ENCODE results near the gene ZNF521. TPM values are rescaled to one million over a fixed set of nuclear protein-coding genes. Genes with fewer than 3 reads are reported as not detected.

ZNF521 gene
- total RNA-seq, 1 experiment from 2014 or later: 20.3 TPM

DNA sequence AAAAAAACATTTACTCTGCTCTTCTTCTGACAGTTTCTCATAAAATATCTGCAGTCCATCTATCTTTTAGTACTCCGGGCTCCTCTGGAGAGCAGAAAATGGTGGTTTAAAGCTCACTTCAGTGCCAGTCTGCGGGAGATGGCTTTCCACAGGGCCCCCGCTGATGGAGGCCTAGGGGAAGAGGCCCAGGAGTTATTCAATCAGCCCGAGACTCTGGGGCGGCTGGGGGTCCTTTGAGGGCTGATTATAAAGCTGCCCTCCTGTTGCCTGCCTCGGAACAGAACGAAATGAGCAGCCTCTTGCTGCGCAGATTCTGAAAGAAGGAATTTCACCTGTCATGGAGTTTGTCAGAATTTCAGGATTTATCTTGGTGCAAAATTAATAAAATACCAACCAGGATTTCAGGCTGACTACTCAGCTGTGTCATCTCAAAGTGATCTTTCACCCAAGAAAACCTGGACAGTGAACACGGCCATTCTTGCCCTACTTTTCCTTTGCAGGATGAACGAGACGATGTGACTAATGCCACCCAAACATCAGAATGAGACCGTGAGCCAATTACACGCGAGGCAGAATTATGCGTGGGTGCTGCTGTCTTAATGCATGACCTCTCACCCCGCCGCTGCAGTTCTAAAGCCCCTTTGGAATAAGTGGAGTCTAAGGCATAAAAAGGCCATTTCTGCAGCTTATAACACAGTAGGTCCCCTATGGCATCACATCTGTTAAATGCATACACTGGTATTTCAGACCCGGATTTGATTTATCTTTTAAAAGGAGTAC, 273.8 kb downstream of the ZNF521 start:
- Histone ChIP-seq H3K4me1 (no peaks in the 10 kb centered on the region), H3K36me3 (no peaks in the 10 kb centered on the region), H3K27me3 (no peaks in the 10 kb centered on the region), H3K27ac (no peak overlapping the region), H3K9me3 (replicated peaks) (no peaks in the 10 kb centered on the region), H3K4me3 (no peak overlapping the region)
- DNase-seq: no peak

DNA sequence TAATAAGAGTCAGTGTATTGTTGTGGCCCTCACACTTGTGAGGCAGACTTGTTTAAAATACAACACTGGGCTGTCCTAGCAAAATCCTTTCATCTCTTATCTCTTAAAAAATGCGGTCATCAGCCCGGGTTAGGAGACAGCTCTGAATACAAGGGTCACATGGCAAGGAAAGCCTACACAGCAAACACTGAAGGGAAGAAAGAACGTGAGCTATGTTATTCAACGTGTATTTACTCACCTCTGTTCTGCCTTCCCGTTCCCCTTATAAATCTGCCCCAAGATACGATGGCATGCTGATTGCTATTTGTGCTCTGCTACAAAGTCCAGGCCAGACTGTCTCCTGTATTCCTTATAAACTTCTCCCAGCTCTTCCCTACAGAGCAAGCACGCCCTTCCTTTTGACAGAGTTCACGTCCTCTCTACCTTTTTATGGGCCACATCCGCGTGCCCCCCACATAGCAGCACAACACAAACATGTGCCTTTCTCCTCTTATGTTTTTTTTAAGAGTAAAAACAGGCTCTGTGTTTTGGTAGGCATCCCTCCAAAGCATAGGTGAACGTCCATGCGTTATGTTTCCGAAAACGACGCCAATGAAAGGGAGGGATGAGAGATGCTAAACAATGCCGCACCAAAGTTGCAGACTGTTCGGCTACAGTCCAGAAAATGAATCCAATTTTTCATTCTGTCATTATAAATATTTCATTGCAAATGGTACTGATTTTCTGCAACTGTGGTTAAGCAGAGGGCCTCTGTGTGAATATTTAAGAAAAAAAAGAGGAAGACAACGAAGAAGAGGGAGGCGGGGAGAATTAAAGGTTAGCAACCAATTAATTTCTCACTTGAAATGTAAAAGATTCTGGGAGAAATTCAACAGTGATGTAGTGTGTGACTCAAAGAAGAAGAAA, 274.7 kb downstream of the ZNF521 start:
- H3K27me3 ChIP-seq: no peaks in the 10 kb centered on the region
- DNase-seq: no peak
- no peaks in the 10 kb centered on the region for H3K4me1 ChIP-seq
- no peak overlapping the region for H3K4me3 ChIP-seq
- H3K36me3 ChIP-seq: no peaks in the 10 kb centered on the region
- no peak overlapping the region for H3K27ac ChIP-seq
- no peaks in the 10 kb centered on the region for H3K9me3 ChIP-seq (replicated peaks)

DNA sequence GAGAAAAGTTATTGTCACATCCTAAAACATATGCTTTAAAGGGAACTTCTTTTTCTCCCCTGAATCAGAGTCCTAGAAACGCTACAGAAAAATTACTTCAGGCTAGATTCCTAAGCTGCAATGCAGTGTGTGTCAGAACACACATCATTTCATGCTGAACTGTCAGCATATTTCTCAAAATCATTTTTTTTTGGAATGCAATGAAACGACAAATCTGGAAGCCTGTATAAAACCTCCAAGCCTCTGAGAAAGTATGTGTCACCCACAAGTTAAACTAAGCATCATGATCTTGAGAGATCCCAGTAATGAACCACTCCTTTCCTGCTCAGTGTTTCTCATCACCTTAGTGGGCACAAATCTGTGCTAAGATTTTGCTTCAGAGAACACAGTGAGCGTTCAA, 276.2 kb downstream of the ZNF521 start:
- Histone ChIP-seq H3K9me3 (replicated peaks) (no peaks in the 10 kb centered on the region), H3K27ac (no peak overlapping the region), H3K36me3 (no peaks in the 10 kb centered on the region), H3K27me3 (no peaks in the 10 kb centered on the region), H3K4me1 (no peaks in the 10 kb centered on the region), H3K4me3 (no peak overlapping the region)
- DNase-seq: no peak

DNA sequence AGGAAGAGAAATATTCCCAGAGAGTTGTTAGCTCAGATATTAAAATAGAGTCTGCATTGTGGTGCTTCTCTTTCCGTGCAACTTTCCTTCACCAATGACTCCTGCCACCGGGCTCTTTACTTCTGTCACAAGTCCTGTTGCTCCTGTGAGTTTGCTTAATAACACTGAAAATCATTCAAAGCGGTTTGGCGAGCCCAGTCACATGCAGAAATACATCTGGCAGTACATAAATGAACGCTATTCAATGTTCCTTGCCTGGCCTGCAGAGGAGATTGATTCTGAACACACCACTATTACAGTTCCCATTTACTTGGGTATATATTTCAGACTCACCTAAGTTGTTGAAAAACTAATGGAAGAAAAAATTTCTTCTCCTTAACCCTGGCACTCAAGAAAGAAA, 276.6 kb downstream of the ZNF521 start:
- Histone ChIP-seq H3K27me3 (no peaks in the 10 kb centered on the region), H3K4me1 (no peaks in the 10 kb centered on the region), H3K9me3 (replicated peaks) (no peaks in the 10 kb centered on the region), H3K4me3 (no peak overlapping the region), H3K27ac (no peak overlapping the region), H3K36me3 (no peaks in the 10 kb centered on the region)
- DNase-seq: no peak

DNA sequence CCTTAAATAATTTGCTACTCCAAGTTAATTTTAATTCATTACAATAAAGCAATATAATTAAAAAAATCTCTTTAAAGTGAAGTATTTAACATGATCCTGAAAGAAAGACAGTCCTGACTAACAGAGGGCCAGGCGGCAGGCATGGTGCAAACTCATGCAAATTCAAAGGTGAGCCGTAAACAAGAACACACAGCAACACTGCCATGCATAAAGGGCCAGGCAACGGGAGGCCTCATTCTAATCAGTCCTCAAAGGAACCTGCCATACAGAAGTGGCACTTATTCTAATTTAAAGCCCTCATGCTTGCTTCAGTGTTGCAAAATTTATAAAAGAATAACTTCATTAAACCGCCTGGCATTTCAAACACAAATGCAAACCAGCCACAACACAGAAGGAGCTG, 277.0 kb downstream of the ZNF521 start:
- Histone ChIP-seq H3K4me3 (no peak overlapping the region), H3K4me1 (no peaks in the 10 kb centered on the region), H3K27me3 (no peaks in the 10 kb centered on the region), H3K27ac (no peak overlapping the region), H3K9me3 (replicated peaks) (no peaks in the 10 kb centered on the region), H3K36me3 (no peaks in the 10 kb centered on the region)
- no peak for DNase-seq

DNA sequence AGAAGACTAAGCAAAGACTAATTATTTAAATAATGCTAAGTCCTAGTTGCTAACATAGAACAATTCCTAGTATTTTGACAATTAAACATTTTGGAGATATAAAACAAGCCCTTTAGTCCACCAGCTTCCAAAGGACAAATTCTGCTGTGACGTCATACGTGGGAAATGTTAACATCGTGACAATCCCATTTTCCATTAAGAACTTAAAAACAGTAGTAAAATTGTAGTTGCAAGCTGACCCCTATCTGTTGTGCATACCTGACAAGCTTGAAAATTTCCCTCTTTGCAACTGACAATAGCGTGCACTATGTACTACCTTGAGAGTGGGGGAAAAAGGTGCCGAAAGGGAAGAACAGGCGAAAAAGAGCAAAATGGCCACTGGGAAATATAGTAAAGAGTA, 279.8 kb downstream of the ZNF521 start:
- Histone ChIP-seq H3K27me3 (no peaks in the 10 kb centered on the region), H3K36me3 (no peaks in the 10 kb centered on the region), H3K4me3 (no peak overlapping the region), H3K4me1 (no peaks in the 10 kb centered on the region), H3K27ac (no peak overlapping the region), H3K9me3 (replicated peaks) (no peaks in the 10 kb centered on the region)
- no peak for DNase-seq

DNA sequence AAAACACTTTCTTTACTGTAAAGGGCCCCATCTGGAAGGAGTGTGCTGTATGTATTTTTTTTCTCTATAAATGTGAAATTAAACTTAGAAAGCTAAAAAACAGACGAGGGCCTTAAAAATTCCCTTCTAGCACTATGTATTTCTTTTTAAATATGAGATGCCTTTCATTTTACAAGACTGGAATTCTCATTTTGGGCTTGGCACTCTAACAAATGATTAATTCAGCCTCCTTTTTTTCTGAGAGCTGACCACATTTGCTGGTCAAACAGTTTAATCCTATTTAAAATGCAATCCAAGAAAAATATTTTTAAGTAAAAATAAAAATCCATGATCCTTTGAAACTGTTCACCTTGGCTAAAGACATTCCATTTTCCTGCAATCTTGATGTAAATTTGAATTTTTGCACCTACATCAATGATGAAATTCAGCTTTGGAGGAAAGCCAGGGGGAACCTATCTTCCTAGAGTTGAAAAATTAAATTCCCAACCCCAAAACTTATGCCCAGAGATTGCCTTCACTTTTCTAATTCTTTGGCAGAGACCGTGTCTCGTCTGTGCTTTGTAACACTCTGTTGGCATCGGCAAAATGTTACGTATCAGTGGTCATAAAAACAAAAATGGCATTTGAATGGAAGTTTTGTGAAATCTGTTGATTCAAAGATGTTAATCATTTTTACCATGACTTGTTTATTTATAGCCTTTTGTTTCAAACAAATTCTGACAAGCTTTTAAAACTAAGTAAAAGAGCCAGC, 284.5 kb downstream of the ZNF521 start:
- Histone ChIP-seq H3K4me1 (no peaks in the 10 kb centered on the region), H3K36me3 (no peaks in the 10 kb centered on the region), H3K9me3 (replicated peaks) (no peaks in the 10 kb centered on the region), H3K27me3 (no peaks in the 10 kb centered on the region), H3K4me3 (no peak overlapping the region), H3K27ac (no peak overlapping the region)
- DNase-seq: no peak

DNA sequence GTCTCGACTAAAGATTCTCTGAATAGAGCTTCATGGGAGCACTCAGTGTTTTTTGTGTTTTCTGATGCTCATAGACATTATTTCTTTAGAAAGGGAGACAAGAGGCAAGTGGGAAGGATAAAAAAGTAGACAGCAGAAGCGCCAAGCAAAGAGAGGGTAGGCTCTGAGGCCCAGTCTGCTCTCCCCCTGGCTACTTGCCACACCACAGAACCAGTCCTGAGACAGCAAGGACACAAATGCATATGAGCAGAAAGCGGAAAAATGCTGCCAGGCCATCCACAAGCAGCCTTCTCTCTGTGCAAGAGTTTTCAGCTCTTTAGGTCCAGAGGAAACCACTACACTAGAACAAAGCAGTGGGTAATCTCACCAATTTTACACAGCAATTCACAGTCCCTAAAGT, 285.4 kb downstream of the ZNF521 start:
- DNase-seq: no peak
- no peak overlapping the region for H3K27ac ChIP-seq
- no peaks in the 10 kb centered on the region for H3K36me3 ChIP-seq

DNA sequence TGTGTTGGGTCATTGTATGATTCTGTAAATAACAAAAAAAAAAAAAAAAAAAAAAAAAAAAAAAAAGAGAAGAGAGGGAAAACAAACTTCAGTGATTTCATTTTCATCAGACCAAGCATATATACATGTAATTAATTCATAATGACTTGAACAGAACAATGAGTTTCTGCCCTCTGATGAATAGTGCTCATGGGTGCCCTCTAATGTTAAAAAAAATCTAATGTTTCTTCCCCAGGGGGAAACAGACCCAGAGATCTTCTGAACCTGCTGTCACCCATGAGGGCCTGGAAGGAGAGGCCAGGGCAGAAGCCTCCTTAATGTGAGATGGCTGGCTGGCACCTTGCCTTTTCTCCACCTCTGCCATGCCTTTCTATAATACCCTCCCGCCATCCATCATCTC, 289.2 kb downstream of the ZNF521 start:
- H3K4me1 ChIP-seq: no peaks in the 10 kb centered on the region
- no peak for DNase-seq
- no peak overlapping the region for H3K4me3 ChIP-seq
- no peak overlapping the region for H3K27ac ChIP-seq
- no peaks in the 10 kb centered on the region for H3K36me3 ChIP-seq
- H3K27me3 ChIP-seq: no peaks in the 10 kb centered on the region
- H3K9me3 ChIP-seq (replicated peaks): no peaks in the 10 kb centered on the region

More for the DNA sequence above, 285.4 kb downstream of the ZNF521 start:
- Histone ChIP-seq H3K27me3 (no peaks in the 10 kb centered on the region), H3K4me3 (no peak overlapping the region), H3K4me1 (no peaks in the 10 kb centered on the region), H3K9me3 (replicated peaks) (no peaks in the 10 kb centered on the region)

DNA sequence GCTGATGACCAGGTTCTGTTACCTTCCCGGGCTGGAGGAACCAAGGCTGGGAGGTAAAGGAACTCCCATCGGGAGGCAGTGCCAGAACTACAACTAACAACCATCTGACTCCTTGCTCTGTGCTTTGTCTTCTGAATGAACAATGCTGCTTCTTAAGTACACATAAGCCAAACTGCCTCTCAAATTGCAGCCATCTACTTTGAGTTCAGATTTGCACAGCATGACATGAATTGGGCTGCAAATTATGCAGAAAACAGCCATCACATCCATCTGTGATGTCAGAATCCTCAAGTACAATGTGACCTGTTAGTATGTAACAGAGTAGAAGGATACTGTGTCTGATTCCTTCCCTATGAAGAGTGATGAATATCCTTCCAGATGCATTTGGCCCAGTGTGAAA, 290.6 kb downstream of the ZNF521 start:
- H3K27ac ChIP-seq: no peak overlapping the region
- H3K4me3 ChIP-seq: no peak overlapping the region
- H3K9me3 ChIP-seq (replicated peaks): no peaks in the 10 kb centered on the region
- H3K4me1 ChIP-seq: no peaks in the 10 kb centered on the region
- DNase-seq: no peak
- no peaks in the 10 kb centered on the region for H3K27me3 ChIP-seq
- H3K36me3 ChIP-seq: no peaks in the 10 kb centered on the region

DNA sequence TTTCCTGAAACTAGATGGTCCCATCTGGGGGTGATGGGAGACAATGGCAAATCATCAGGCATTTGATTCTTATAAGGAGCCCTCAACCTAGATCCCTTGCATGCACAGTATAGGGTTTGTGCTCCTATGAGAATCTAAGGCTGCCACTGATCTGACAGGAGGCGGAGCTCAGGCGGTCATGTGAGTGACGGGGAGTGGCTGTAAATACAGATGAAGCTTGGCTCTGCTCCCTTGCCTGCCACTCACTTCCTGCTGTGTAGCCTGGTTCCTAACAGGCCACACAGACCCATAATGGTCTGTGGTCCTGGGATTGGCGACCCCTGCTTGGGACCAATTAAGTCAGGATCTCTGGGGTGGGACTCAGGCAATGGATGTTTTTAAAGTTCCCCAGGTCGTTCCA, 293.4 kb downstream of the ZNF521 start:
- Histone ChIP-seq H3K36me3 (no peaks in the 10 kb centered on the region), H3K27ac (no peak overlapping the region), H3K27me3 (no peaks in the 10 kb centered on the region), H3K4me1 (no peaks in the 10 kb centered on the region), H3K9me3 (replicated peaks) (no peaks in the 10 kb centered on the region), H3K4me3 (no peak overlapping the region)
- no peak for DNase-seq

DNA sequence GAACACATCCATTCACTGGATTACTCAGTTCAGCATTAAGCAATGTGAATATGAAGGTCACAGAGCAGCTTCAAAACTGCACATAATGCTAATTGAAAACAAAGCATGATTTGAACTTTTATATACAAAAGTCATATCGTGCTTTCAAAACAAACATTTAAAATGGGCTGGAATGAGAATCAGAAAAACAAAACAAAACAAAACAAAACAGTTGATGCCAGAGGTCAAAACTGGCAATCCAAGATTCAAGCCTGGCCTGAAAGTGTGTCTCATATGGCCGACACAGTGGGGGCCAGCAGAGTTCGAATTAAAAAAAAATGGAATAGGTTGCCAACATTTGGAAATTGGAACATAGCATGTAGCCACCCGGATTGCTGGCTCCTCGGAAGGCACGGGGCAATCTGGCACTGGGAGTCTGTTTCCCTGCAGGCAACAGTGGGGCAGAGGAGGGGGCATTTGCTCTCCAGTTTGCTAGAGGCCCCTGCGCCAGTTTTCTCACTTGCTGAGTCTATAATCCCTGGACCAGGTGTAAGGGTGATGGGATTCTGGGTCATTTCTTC, 294.4 kb downstream of the ZNF521 start:
- Histone ChIP-seq H3K27ac (no peak overlapping the region), H3K4me1 (no peaks in the 10 kb centered on the region)

DNA sequence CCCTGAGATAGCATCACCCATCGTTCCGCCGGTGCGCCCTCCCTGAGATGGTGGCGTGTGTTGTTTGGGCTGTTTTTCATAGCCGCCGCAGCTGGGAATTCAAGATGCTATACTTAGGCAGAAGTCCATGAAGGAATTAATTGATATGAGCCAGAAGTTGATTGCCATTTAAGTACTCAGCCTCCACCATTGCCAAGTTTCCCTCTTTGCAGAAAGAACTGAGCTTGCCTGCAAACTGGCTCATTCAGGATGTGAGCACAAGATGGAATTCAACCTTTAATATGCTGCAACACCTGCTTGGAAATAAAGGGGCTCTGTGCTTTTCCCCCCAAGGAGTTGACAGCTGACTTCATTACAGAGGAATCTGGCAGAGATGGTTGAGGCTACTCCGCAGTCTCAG, 295.5 kb downstream of the ZNF521 start:
- no peaks in the 10 kb centered on the region for H3K36me3 ChIP-seq
- H3K9me3 ChIP-seq (replicated peaks): no peaks in the 10 kb centered on the region
- no peaks in the 10 kb centered on the region for H3K27me3 ChIP-seq
- H3K27ac ChIP-seq: no peak overlapping the region
- peak in 1 of 2 experiments; percentile 19 for DNase-seq
- H3K4me1 ChIP-seq: no peaks in the 10 kb centered on the region
- no peak overlapping the region for H3K4me3 ChIP-seq

More for the DNA sequence above, 294.4 kb downstream of the ZNF521 start:
- H3K27me3 ChIP-seq: no peaks in the 10 kb centered on the region
- DNase-seq: no peak
- H3K36me3 ChIP-seq: no peaks in the 10 kb centered on the region
- no peaks in the 10 kb centered on the region for H3K9me3 ChIP-seq (replicated peaks)
- no peak overlapping the region for H3K4me3 ChIP-seq

DNA sequence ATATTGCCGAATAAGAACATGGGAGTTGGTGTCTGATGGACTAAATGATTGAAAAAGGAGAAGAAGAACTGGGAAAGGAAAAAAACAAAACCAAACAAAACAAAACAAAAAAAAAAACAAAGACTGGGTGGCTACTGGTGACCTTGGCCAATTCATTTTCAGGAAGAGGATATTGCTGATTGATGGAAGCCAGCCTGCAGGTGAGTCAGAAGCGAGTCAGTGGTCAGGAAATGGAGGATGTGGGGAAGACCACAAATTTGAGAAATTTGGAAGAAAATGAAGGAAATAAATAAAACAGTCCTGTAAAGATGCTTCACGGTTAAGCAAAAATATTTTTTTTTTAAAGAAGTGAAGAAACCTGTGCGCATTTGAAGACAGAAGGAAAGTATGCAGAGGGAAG, 296.9 kb downstream of the ZNF521 start:
- no peak for DNase-seq
- Histone ChIP-seq H3K4me1 (no peaks in the 10 kb centered on the region), H3K36me3 (no peaks in the 10 kb centered on the region), H3K27ac (no peak overlapping the region), H3K4me3 (no peak overlapping the region), H3K27me3 (no peaks in the 10 kb centered on the region), H3K9me3 (replicated peaks) (no peaks in the 10 kb centered on the region)

DNA sequence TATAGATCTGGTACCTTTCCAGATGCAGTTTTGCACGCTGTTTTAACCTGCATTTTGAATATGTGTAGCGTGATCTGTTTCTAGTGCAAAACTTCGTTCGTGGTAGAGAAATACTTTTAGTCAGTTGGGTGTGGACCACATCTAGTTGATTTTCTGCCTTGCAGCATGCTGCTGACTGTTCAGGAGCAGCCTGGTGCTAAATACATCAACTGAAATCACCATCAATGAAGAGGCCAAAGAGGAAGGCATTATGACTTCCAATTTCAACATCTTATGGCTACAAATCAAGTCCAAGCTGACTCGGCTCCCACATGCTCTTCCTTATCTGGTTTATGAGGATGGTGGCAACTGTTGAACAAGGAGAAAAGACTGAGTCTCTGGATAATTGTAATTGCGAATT, 298.5 kb downstream of the ZNF521 start:
- H3K4me3 ChIP-seq: no peak overlapping the region
- no peaks in the 10 kb centered on the region for H3K9me3 ChIP-seq (replicated peaks)
- H3K27ac ChIP-seq: no peak overlapping the region
- DNase-seq: no peak
- H3K36me3 ChIP-seq: no peaks in the 10 kb centered on the region
- H3K4me1 ChIP-seq: no peaks in the 10 kb centered on the region
- no peaks in the 10 kb centered on the region for H3K27me3 ChIP-seq

Data from SJCRH30 (cell line).